GM12892 (cell line): ENCODE measurements around the gene NF1.

Source experiments
- POLR2A ChIP-seq: IDR thresholded peaks from 2 replicates; pipeline ENCODE4 v1.6.1; 2011; ENCODE audit warnings: low read depth, low read length, control low read depth
- POLR2AphosphoS5 ChIP-seq: IDR thresholded peaks from 2 replicates; pipeline ENCODE4 v1.6.1; 2011; ENCODE audit warnings: low read depth, low read length, control low read depth
- TAF1 ChIP-seq: IDR thresholded peaks from 2 replicates; pipeline ENCODE4 v1.6.1; 2011; ENCODE audit warnings: low read depth, mild to moderate bottlenecking, control low read depth, low read length, borderline replicate concordance

GRCh38 chr17:31357839-31358394 is 263.1 kb downstream of the NF1 start:
- TF ChIP-seq POLR2AphosphoS5 (no peak), POLR2A (no peak), TAF1 (no peak)
